Hindlimb muscle (tissue), 1 donor: ENCODE measurements around the gene SH2D3C. TPM values are rescaled to one million over a fixed set of nuclear protein-coding genes. Genes with fewer than 3 reads are reported as not detected.
A peak's percentile ranks its signal among the peaks of the same experiment; 100 is the strongest.

ENCODE experiments used
- DNase-seq: peaks from one replicate; pipeline ENCODE4 v3.0.0-alpha.2; 2013
- polyA plus RNA-seq: library from polyadenylated mRNA; unstranded; fragments of 120-200 nt; gene quantifications from one replicate; pipeline ENCODE4 v1.2.1, GENCODE V29; 2013; ENCODE audit not compliant: insufficient read length

SH2D3C gene
- polyA plus RNA-seq, 1 donor = 28.2 TPM

DNA sequence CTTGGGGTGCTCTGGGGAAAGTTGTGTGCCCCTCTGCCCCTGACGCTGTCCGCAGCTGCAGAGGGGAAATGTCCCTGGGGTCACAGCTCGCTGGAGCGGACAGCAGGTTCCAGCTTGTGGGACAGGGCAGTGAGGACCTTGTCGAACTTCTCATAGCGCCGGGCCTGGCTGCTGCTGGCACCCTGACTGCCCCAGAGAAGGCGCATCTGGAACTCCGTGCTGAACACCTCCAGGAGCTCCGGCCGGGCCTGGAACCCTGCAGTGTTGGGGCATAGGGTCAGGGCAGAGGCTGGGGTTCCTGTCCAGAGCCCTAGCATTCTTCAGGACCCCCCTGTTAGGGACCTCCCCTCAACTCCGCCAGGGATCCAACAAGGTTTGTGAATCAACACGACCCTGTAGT lies 39.8 kb downstream of the SH2D3C start:
- DNase-seq = no peak

DNA sequence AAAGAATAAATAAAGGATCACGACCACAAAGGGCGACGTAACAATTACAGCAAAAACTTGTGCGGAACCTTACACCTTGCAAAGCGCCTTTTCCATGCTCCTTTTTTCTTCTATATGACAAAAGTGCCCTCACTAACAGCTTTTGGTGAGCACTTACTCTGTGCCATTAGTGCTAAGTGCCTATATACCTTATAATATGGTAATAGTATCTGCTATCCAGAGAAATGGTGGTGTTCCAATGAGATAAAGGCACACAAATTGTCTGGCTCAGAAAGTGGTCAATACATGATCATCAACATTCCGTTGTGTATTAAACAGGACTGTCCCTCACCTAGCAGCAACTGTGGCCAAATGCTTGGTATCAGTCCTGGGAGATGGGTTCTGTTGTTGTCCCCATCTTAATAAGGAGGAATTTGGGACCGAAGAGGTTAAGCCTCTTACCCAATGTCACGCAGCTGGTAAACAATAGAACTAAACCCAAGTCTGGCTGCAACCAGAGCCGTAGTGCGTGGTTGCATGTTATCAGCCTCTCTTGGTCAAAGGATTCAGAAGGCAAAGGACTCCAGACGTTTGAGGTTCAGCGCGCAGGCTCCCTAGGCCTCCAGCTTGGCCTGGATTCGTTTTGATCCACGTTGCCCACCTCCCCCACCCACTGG lies 42.8 kb downstream of the SH2D3C start:
- DNase-seq = no peak

- peak; percentile 97 for DNase-seq
Measured at GRCh38 chr9:127734747-127735529, 43.5 kb downstream of the SH2D3C start, which contains the start of gene TOR2A. Gene TOR2A, minus strand, starts transcription at chr9:127735294. Its CDS starts 24 bp downstream, at chr9:127735270.

- DNase-seq = no peak
Measured at GRCh38 chr9:127734247-127734746, 44.2 kb downstream of the SH2D3C start.

GRCh38 chr9:127733614-127734013 lies 44.9 kb downstream of the SH2D3C start:
- no peak for DNase-seq

DNA sequence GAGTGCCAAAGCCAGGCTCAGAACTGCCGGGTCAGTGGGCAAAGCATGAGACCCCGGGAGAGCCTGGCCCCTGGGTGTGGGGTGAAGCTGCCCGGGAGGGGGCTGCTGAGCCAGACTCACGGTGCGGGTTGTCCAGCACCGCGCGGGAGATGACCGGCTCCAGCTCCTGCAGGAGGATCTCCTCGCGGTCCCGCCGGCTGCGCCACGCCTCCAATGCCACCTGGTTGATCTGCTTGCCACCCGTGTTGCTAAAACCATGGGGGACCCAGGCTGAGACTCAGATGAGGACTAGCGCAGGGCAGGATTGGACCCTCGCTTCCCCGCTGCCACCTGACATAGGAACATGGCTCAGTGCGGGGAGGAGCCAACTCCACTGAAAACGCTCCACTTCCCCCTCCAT lies 46.0 kb downstream of the SH2D3C start:
- DNase-seq = no peak

- no peak for DNase-seq
Measured at GRCh38 chr9:127731938-127732337, 46.5 kb downstream of the SH2D3C start.

GRCh38 chr9:127730799-127731410 lies 47.6 kb downstream of the SH2D3C start:
- no peak for DNase-seq

GRCh38 chr9:127730262-127730661 lies 48.2 kb downstream of the SH2D3C start:
- DNase-seq = no peak

GRCh38 chr9:127729522-127730256 lies 48.8 kb downstream of the SH2D3C start:
- no peak for DNase-seq

DNA sequence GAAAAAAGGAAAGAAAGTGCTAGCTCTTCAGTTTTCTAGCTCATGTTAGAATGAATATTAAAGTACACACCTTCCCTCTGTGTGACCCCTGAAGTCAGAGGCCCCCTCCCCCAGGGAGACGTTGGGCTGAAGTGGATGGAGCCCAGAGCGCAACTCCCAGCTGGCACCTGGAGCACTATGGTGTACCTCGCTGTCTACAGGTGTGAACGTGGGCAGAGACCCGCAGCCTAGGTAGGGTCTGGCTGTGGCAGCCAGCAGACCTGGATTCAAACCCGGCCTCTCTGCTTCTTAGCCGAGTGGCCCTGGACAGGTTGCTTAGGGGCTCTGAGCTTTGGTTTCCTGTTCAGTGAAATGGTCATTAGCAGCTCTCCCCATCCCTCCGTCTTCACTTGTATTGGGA lies 49.7 kb downstream of the SH2D3C start:
- no peak for DNase-seq

DNA sequence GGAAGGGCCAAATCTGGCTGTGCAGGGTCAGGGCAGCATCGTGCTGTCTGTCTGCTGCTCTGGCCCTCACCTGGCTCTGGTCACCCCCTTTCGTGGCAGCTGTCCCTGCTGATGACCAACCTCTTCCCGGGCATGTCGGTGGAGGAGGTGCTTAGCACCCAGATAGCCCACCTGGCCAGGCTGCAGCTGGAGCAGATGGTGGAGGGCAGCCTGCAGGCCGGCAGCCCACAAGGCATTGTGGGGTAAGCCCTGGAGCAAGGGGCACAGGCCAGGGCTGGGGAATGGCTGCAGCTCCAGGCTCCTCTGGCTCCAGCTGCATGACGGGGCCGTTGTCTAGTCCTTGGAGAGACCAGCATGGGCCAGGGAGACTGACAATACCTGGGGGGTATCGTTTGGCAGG lies 51.6 kb downstream of the SH2D3C start:
- DNase-seq = no peak

- DNase-seq = no peak
Measured at GRCh38 chr9:127724012-127724411, 54.5 kb downstream of the SH2D3C start.

DNA sequence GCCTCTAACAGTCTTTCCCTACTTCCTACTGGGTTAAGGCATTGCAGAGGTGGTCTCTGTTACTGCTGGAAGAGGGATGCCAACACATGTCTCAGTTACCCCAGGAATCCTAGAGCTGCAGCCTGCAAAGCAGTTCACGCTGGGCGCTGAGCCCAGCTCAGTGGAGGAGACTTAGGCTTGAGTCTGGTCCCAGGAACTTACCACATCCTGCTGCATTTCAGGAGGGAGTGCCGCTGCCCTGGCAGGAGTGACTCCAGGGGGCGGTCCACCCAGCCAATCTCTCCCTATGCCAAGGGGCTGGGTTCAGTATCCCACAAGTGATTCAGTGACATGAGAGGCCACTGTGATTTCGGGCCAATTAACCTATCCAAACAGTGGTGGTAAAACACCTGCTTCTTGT lies 55.0 kb downstream of the SH2D3C start:
- no peak for DNase-seq

DNA sequence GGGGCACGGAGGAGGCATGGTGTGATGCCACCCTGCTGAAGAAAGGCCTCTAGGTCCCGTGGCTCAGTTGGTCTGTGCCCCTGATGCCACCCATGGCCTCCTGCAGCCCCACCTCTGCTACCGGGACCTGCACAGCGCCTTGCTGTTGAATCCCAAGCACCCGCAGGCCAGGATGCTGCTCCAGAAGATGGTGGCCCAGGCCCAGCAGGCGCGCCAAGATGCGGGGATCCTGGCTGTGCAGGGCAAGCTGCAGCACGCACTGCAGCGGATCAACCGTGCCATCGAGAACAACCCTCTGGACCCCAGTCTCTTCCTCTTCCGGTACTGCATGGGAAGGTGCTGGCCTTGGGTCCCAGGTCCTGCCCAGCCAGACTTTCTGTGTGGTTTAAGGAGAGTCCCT lies 55.5 kb downstream of the SH2D3C start:
- DNase-seq = no peak

DNA sequence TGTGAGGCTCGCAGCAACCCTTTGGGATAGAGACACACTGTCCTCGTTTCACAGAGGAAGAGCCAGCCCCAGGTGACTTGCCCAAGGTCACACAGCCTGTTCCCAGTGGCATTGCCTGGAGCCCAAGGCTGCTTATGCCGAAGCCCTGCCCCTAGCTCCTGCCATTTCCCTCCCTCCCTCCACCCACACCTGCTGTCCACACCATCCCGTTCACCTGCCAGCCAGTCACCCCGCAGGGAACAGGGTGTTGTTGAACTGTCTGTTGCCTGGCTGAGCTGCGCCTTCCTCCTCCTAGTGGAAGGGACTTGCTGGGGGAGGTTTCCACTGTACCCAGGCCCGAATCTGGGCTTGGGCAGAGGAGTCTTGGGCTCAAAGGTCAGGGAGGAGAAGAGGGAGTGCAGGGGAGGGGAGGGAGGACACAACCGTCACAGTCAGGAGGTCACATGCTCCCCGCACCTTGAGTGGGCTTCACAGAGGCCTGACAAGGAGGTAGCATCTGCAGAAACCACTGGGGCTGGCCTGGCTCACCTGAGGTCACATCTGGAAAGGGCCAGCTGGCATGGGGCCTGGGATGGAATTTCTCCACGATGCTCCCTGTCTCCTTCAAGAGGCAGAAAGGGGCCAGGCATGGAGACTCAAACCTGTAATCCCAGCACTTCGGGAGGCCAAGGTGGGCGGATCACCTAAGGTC lies 56.3 kb downstream of the SH2D3C start:
- DNase-seq = no peak

DNA sequence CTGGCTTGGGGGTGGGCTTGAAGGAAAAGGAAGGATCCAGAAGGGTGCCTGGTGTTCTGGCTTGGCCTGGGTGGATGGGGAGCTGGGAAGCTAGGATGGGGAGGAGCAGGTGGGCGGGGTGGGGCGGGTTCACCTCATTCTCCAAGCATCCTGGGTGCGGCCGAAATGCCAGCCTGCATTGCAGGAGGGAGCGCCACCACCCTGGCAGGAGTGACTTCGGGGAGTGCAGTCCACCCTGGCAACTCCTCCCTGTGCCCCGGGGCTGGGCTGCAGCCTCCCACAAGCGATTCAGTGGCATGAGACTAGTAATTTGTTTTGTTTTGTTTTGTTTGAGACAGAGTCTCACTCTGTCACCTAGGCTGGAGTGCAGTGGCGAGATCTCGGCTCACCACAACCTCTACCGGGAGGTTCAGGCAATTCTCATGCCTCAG lies 57.1 kb downstream of the SH2D3C start:
- no peak for DNase-seq

- DNase-seq = no peak
Measured at GRCh38 chr9:127720865-127721227, 57.6 kb downstream of the SH2D3C start.

GRCh38 chr9:127720031-127720864 lies 58.2 kb downstream of the SH2D3C start:
- DNase-seq = no peak

- DNase-seq = no peak
Measured at GRCh38 chr9:127717766-127718165, 60.7 kb downstream of the SH2D3C start.

DNA sequence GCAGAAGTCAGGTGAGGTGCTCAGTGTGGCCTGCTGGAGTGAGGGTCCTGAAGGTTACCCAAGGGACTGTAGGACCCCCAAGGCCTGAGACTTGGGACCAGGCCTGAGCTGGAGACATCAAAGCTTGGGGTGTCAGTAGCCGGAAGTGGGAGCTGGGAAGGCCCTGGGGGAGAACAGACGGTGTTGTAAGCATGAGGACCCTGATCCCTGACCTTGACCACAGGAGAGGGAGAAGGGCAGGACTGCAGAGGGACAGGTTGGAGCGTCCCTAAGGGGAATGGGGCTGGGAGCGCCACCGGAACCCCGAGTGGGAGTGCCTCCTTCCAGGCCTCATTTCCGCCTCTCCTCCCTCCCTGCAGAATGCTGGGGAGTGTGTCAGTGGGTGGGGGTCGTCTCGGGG lies 62.1 kb downstream of the SH2D3C start:
- DNase-seq = no peak
